HepG2 (cell line): ENCODE data around the gene CTRL. TPM values are rescaled to one million over a fixed set of nuclear protein-coding genes. Genes with fewer than 3 reads are reported as not detected.
A peak's percentile ranks its signal among the peaks of the same experiment; 100 is the strongest.

Experiments
- AGO2 ChIP-seq: fragments of 200-400 bp; formaldehyde crosslinking; optimal IDR thresholded peaks from 2 replicates; pipeline ENCODE3; 2017; ENCODE audit warnings: mild to moderate bottlenecking, low read depth, low read length, moderate library complexity
- CBFB ChIP-seq: sonication (generic); formaldehyde crosslinking; IDR thresholded peaks from 2 replicates; pipeline ENCODE4 v1.4.0; 2020; ENCODE audit warnings: missing genetic modification reagents
- HNF4G ChIP-seq, 2 experiments: sonication (generic) in 1 of 2; formaldehyde crosslinking in 1 of 2; IDR thresholded peaks; 2 replicates each; pipeline versions ENCODE4 v1.4.0 to v1.6.1; 2011 to 2020; ENCODE audit warnings: borderline replicate concordance in 2 of 2, low read depth in 2 of 2, mild to moderate bottlenecking in 2 of 2, low read length in 1 of 2, missing genetic modification reagents in 1 of 2, moderate library complexity in 1 of 2
- HNRNPUL1 ChIP-seq: fragments of 200-400 bp; formaldehyde crosslinking; IDR thresholded peaks from 2 replicates; pipeline ENCODE4 v1.6.1; 2017; ENCODE audit warnings: low read depth, mild to moderate bottlenecking, low read length, moderate library complexity
- NFYC ChIP-seq: IDR thresholded peaks from 2 replicates; pipeline ENCODE4 v1.6.1; 2016; ENCODE audit warnings: missing genetic modification reagents, missing compliant biosample characterization
- USF2 ChIP-seq, 2 experiments: sonication (generic) in 1 of 2; formaldehyde crosslinking in 1 of 2; IDR thresholded peaks; 2 replicates each; pipeline versions ENCODE4 v1.5.1 to v1.6.1; 2011 to 2020; ENCODE audit warnings: borderline replicate concordance in 1 of 2, low read depth in 1 of 2, low read length in 1 of 2, mild to moderate bottlenecking in 1 of 2, missing genetic modification reagents in 1 of 2, moderate library complexity in 1 of 2
- ZBTB33 ChIP-seq: sonication (generic); formaldehyde crosslinking; IDR thresholded peaks from 2 replicates; pipeline ENCODE4 v1.4.0; 2020; ENCODE audit warnings: missing genetic modification reagents
- ZMAT3 ChIP-seq: sonication (generic); formaldehyde crosslinking; conservative IDR thresholded peaks from 2 replicates; pipeline ENCODE4 v1.7.0; 2021; ENCODE audit warnings: missing genetic modification reagents
- ZNF563 ChIP-seq: sonication (generic); formaldehyde crosslinking; IDR thresholded peaks from 2 replicates; pipeline ENCODE4 v1.8.0; 2022; ENCODE audit warnings: mild to moderate bottlenecking, moderate library complexity, missing genetic modification reagents
- ZNF639 ChIP-seq: conservative IDR thresholded peaks from 2 replicates; pipeline ENCODE4 v1.6.1; 2018; ENCODE audit warnings: missing genetic modification reagents
- ZNF768 ChIP-seq: sonication (generic); formaldehyde crosslinking; IDR thresholded peaks from 2 replicates; pipeline ENCODE4 v1.4.0; 2020; ENCODE audit warnings: missing genetic modification reagents
- polyA plus RNA-seq, 8 experiments: library from polyadenylated mRNA; depleted of rRNA in 3 of 8; stranded (reverse) in 7 of 8; unstranded in 1 of 8; fragments of >200 nt; fragmentation: Illumina TruSeq in 4 of 8; extraction: Trizol in 4 of 8; gene quantifications; 2 replicates each; pipeline versions ENCODE4 v1.2.1 to v1.2.3, GENCODE V29; 2011 to 2016; ENCODE audit warnings: low read depth in 4 of 8, missing spikeins in 1 of 8, mixed read lengths in 1 of 8; ENCODE audit not compliant: insufficient read depth in 1 of 8
- total RNA-seq, 5 experiments: library from RNA; depleted of rRNA; stranded (reverse); fragments of >200 nt; fragmentation: Illumina TruSeq; extraction: Trizol; gene quantifications; 2 replicates each; pipeline ENCODE4 v1.2.3, GENCODE V29; 2016; ENCODE audit warnings: low read depth in 1 of 5

CTRL gene
- total and polyA plus RNA-seq, 2 of the 13 experiments (the other 11 are each of a cell fraction or from before 2014, with no cell fraction given): 1.9 to 2.7 TPM

GRCh38 chr16:67884684-67885083 lies 47.0 kb downstream of the CTRL start, which contains the start of gene NRN1L (continued):
- TF ChIP-seq CBFB (CRISPR knock-in tag): no peak
- TF ChIP-seq USF2 (IDR thresholded peaks at IDR 0.05; ENCODE audit: low read depth, low read length): no peak
- TF ChIP-seq USF2 (CRISPR knock-in tag; IDR thresholded peaks at IDR 0.05; ENCODE audit: borderline replicate concordance): no peak
- peak; percentile 43; the same call in 1 of the 2 replicates for TF ChIP-seq ZBTB33 (CRISPR knock-in tag)
- TF ChIP-seq ZNF768 (CRISPR knock-in tag): peak; percentile 42; the same call in 1 of the 2 replicates
- no peak for TF ChIP-seq ZNF563 (CRISPR knock-in tag)
- TF ChIP-seq HNRNPUL1: no peak
- no peak for TF ChIP-seq ZNF639 (CRISPR knock-in tag)
- no peak for TF ChIP-seq NFYC (CRISPR knock-in tag)
- no peak for TF ChIP-seq ZMAT3 (CRISPR knock-in tag)
- no peak for TF ChIP-seq HNF4G (IDR thresholded peaks at IDR 0.05; ENCODE audit: borderline replicate concordance, low read depth, low read length)
- TF ChIP-seq HNF4G (CRISPR knock-in tag; IDR thresholded peaks at IDR 0.05; ENCODE audit: borderline replicate concordance, low read depth): no peak
- peak; percentile 92 for TF ChIP-seq AGO2
